Ovary (tissue), 3 donors: Measurements from ENCODE around the gene FUT2.

ENCODE experiments used
- CTCF ChIP-seq, 3 donors: fragments of 450-650 bp in 2 of 3; fragments of 200-600 bp in 1 of 3; IDR thresholded peaks; one replicate each; pipeline versions ENCODE4 v1.5.1 to v1.8.0; 2016 to 2022; ENCODE audit warnings: antibody characterized with exemption in 3 of 3, mild to moderate bottlenecking in 1 of 3
- EP300 ChIP-seq: sonication (generic); formaldehyde crosslinking; IDR thresholded peaks from one replicate; pipeline ENCODE4 v1.6.1; 2017; ENCODE audit warnings: antibody characterized with exemption
- donor health status: DM: no; HTN: no; CAD: no.

GRCh38 chr19:48669903-48670668, 25.7 kb upstream of the FUT2 start:
- no peak for TF ChIP-seq CTCF (IDR thresholded peaks at IDR 0.05)
- TF ChIP-seq EP300 = no peak
